OCI-LY1 (cell line): Measurements from ENCODE around the gene SLC3A2.
A peak's percentile ranks its signal among the peaks of the same experiment; 100 is the strongest.

Experiments
- H2AFZ ChIP-seq: fragments of 200-600 bp; sonication (generic), shearing (Covaris generic); 2 replicates; pipeline ENCODE4 v1.6.0; 2014; ENCODE audit warnings: antibody characterized with exemption, mild to moderate bottlenecking, low read length
- H3F3A ChIP-seq: fragments of 200-600 bp; sonication (generic), shearing (Covaris generic); 2 replicates; pipeline ENCODE4 v1.6.0; 2014; ENCODE audit warnings: mild to moderate bottlenecking, antibody characterized with exemption, low read length, moderate library complexity; ENCODE audit not compliant: insufficient read depth
- H3K27ac ChIP-seq: fragments of 200-600 bp; sonication (generic); 2 replicates; pipeline ENCODE4 v1.5.1; 2014; ENCODE audit warnings: low read length, mixed run types, mild to moderate bottlenecking, low read depth; ENCODE audit not compliant: poor library complexity, severe bottlenecking
- H3K27me3 ChIP-seq: fragments of 200-600 bp; sonication (generic); 2 replicates; pipeline ENCODE4 v1.6.0; 2014; ENCODE audit warnings: antibody characterized with exemption, mild to moderate bottlenecking, low read length, moderate library complexity; ENCODE audit not compliant: insufficient read depth
- H3K36me3 ChIP-seq: fragments of 200-600 bp; sonication (generic); 2 replicates; pipeline ENCODE4 v1.6.1; 2014; ENCODE audit warnings: mild to moderate bottlenecking, antibody characterized with exemption, low read length, moderate library complexity, mixed read lengths; ENCODE audit not compliant: insufficient read depth
- H3K4me1 ChIP-seq: fragments of 200-600 bp; sonication (generic); 2 replicates; pipeline ENCODE4 v1.5.1; 2014; ENCODE audit warnings: mild to moderate bottlenecking, low read length, moderate library complexity; ENCODE audit not compliant: insufficient read depth, severe bottlenecking
- H3K4me2 ChIP-seq: fragments of 200-600 bp; sonication (generic), shearing (Covaris generic); 2 replicates; pipeline ENCODE4 v1.6.1; 2014; ENCODE audit warnings: low read length
- H3K4me3 ChIP-seq: fragments of 200-600 bp; sonication (generic); 2 replicates; pipeline ENCODE4 v1.5.1; 2014; ENCODE audit warnings: low read length, low read depth, mild to moderate bottlenecking, mixed read lengths; ENCODE audit not compliant: poor library complexity, severe bottlenecking
- H3K79me2 ChIP-seq: fragments of 200-600 bp; shearing (Covaris generic); 2 replicates; pipeline ENCODE4 v1.6.1; 2016; ENCODE audit warnings: mixed run types, low read length, mixed read lengths; ENCODE audit not compliant: insufficient read depth
- H3K9ac ChIP-seq: fragments of 200-600 bp; sonication (generic), shearing (Covaris generic); 2 replicates; pipeline ENCODE4 v1.6.1; 2014; ENCODE audit warnings: mild to moderate bottlenecking, low read length, mixed read lengths
- H3K9me2 ChIP-seq: fragments of 200-600 bp; sonication (generic), shearing (Covaris generic); 2 replicates; pipeline ENCODE4 v1.6.1; 2014; ENCODE audit warnings: low read depth, mild to moderate bottlenecking, low read length, mixed read lengths
- H3K9me3 ChIP-seq: fragments of 200-600 bp; shearing (Covaris generic); 2 replicates; pipeline ENCODE4 v1.6.1; 2014; ENCODE audit warnings: low read length, mixed read lengths
- H4K20me1 ChIP-seq: fragments of 200-600 bp; sonication (generic), shearing (Covaris generic); 2 replicates; pipeline ENCODE4 v1.6.0; 2016; ENCODE audit warnings: mild to moderate bottlenecking, low read length; ENCODE audit not compliant: insufficient read depth
- CTCF ChIP-seq: fragments of 200-600 bp; sonication (generic), shearing (Covaris generic); IDR thresholded peaks from 2 replicates; pipeline ENCODE4 v1.5.1; 2017; ENCODE audit warnings: mild to moderate bottlenecking, antibody characterized with exemption, low read length, moderate library complexity, mixed read lengths
- EZH2 ChIP-seq: fragments of 200-600 bp; sonication (generic), shearing (Covaris generic); IDR thresholded peaks from 2 replicates; pipeline ENCODE4 v1.8.0; 2017; ENCODE audit warnings: borderline replicate concordance, mixed run types, mild to moderate bottlenecking, antibody characterized with exemption, low read length, moderate library complexity, mixed read lengths

SLC3A2 gene

GRCh38 chr11:62898027-62898426 is 17.3 kb downstream of the SLC3A2 start:
- no peaks in the 10 kb centered on the region for H4K20me1 ChIP-seq
- H3K9ac ChIP-seq: no peak overlapping the region
- H3K4me2 ChIP-seq: no peak overlapping the region
- no peaks in the 10 kb centered on the region for H3K36me3 ChIP-seq
- no peak overlapping the region for H2AFZ ChIP-seq
- no peak overlapping the region for H3K4me3 ChIP-seq
- no peaks in the 10 kb centered on the region for H3K4me1 ChIP-seq
- H3K9me3 ChIP-seq: no peaks in the 10 kb centered on the region
- no peak overlapping the region for H3K27ac ChIP-seq
- H3F3A ChIP-seq: no peaks in the 10 kb centered on the region
- TF ChIP-seq CTCF (no peak), EZH2 (no peak)
- H3K79me2 ChIP-seq: no peaks in the 10 kb centered on the region
- no peaks in the 10 kb centered on the region for H3K9me2 ChIP-seq
- peaks cover 6% of the 10 kb centered on the region; the same call in 1 of the 2 replicates for H3K27me3 ChIP-seq

GRCh38 chr11:62902932-62903331 is 22.2 kb downstream of the SLC3A2 start:
- H3K9me2 ChIP-seq: no peaks in the 10 kb centered on the region
- no peak for TF ChIP-seq EZH2
- TF ChIP-seq CTCF: no peak
- H3K4me1 ChIP-seq: no peaks in the 10 kb centered on the region
- no peak overlapping the region for H3K4me3 ChIP-seq
- H3K9me3 ChIP-seq: no peaks in the 10 kb centered on the region
- no peaks in the 10 kb centered on the region for H4K20me1 ChIP-seq
- no peak overlapping the region for H3K27ac ChIP-seq
- no peak overlapping the region for H2AFZ ChIP-seq
- H3K9ac ChIP-seq: no peak overlapping the region
- H3F3A ChIP-seq: no peaks in the 10 kb centered on the region
- H3K27me3 ChIP-seq: peaks cover 7% of the 10 kb centered on the region; the same call in 1 of the 2 replicates
- H3K4me2 ChIP-seq: no peak overlapping the region
- H3K79me2 ChIP-seq: no peaks in the 10 kb centered on the region
- no peaks in the 10 kb centered on the region for H3K36me3 ChIP-seq

GRCh38 chr11:62905296-62905695 is 24.6 kb downstream of the SLC3A2 start:
- no peak overlapping the region for H3K4me2 ChIP-seq
- H3K36me3 ChIP-seq: no peaks in the 10 kb centered on the region
- TF ChIP-seq EZH2: no peak
- H4K20me1 ChIP-seq: no peaks in the 10 kb centered on the region
- H3K9me2 ChIP-seq: no peaks in the 10 kb centered on the region
- H3K4me3 ChIP-seq: no peak overlapping the region
- H3K9ac ChIP-seq: no peak overlapping the region
- H3K27ac ChIP-seq: no peak overlapping the region
- no peaks in the 10 kb centered on the region for H3F3A ChIP-seq
- no peaks in the 10 kb centered on the region for H3K9me3 ChIP-seq
- H3K4me1 ChIP-seq: no peaks in the 10 kb centered on the region
- H2AFZ ChIP-seq: no peak overlapping the region
- peaks cover 5% of the 10 kb centered on the region; the same call in 1 of the 2 replicates for H3K27me3 ChIP-seq
- H3K79me2 ChIP-seq: no peaks in the 10 kb centered on the region

- Histone ChIP-seq H3F3A (no peaks in the 10 kb centered on the region), H3K36me3 (no peaks in the 10 kb centered on the region), H3K79me2 (no peaks in the 10 kb centered on the region), H4K20me1 (no peaks in the 10 kb centered on the region), H3K9me2 (no peaks in the 10 kb centered on the region), H3K9me3 (no peaks in the 10 kb centered on the region), H3K27me3 (0 out of 2 replicates have a peak, but pooled peaks cover 3% of the 10 kb centered on the region), H3K9ac (no peak overlapping the region), H3K4me3 (no peak overlapping the region), H3K27ac (no peak overlapping the region), H3K4me2 (no peak overlapping the region), H2AFZ (no peak overlapping the region), H3K4me1 (no peaks in the 10 kb centered on the region)
- no peak for TF ChIP-seq EZH2
- TF ChIP-seq CTCF: peak; percentile 97
Observed at GRCh38 chr11:62905927-62906531, 25.3 kb downstream of the SLC3A2 start.
